Ovary (tissue), 9 donors: ENCODE data around the gene KIAA1217. TPM values are rescaled to one million over a fixed set of nuclear protein-coding genes. Genes with fewer than 3 reads are reported as not detected.

Experiments
- DNase-seq, 5 donors: peaks; one replicate each; pipeline ENCODE4 v3.0.0-alpha.2; 2019 to 2020
- H3K27ac ChIP-seq, 2 donors: fragments of 200-600 bp; one replicate each; pipeline versions ENCODE4 v1.5.1 to v1.8.0; 2019 to 2022
- H3K27me3 ChIP-seq: fragments of 200-600 bp; one replicate; pipeline ENCODE4 v1.8.0; 2022
- H3K36me3 ChIP-seq: fragments of 200-600 bp; sonication (generic); one replicate; pipeline ENCODE4 v1.5.1; 2019
- H3K4me1 ChIP-seq: one replicate; pipeline ENCODE4 v1.8.1; 2013; ENCODE audit warnings: mild to moderate bottlenecking, moderate library complexity; ENCODE audit not compliant: insufficient read depth
- H3K4me3 ChIP-seq: fragments of 200-600 bp; sonication (generic); one replicate; pipeline ENCODE4 v1.5.1; 2017
- H3K9me3 ChIP-seq, 2 donors: fragments of 200-600 bp in 1 of 2; sonication (generic) in 1 of 2; one replicate each; pipeline versions ENCODE4 v1.5.1 to v1.8.1; 2013 to 2019; ENCODE audit warnings: mild to moderate bottlenecking in 1 of 2, moderate library complexity in 1 of 2
- EP300 ChIP-seq: sonication (generic); formaldehyde crosslinking; IDR thresholded peaks from one replicate; pipeline ENCODE4 v1.6.1; 2017; ENCODE audit warnings: antibody characterized with exemption
- POLR2A ChIP-seq: fragments of 450-650 bp; IDR thresholded peaks from one replicate; pipeline ENCODE4 v1.6.1; 2017; ENCODE audit warnings: antibody characterized with exemption, mild to moderate bottlenecking, moderate library complexity
- WGBS, 3 donors: extraction: QIAGEN DNeasy Blood & Tissue Kit in 1 of 3; methylation state at CpG; one replicate each; pipeline versions ENCODE4 v1.1.5 to v1.1.7; 2013 to 2017; 5-methylcytosine and 5-hydroxymethylcytosine counted together
- intact Hi-C, 4 donors: fragments of 100-400 bp; cut with DNase I; formaldehyde crosslinking; loops; one replicate each; pipeline versions ENCODE4 v1.11.0 to v1.15.1; 2022 to 2023
- polyA plus RNA-seq, 2 donors: library from polyadenylated mRNA; stranded (reverse); fragments of 200-250 nt in 1 of 2; fragments of 350-450 nt in 1 of 2; fragmentation: Illumina TruSeq in 1 of 2; extraction: RNeasy Lipid Tissue Mini Kit (QIAGEN cat#74804) in 1 of 2; gene quantifications; one replicate each; pipeline ENCODE4 v1.2.3, GENCODE V29; 2013 to 2014
- total RNA-seq, 7 donors: library from RNA; depleted of rRNA in 2 of 7; stranded (reverse); fragments of >200 nt in 2 of 7; fragmentation: NEBNext Ultra II Directional in 3 of 7; extraction: Animal tissue kit (Norgen Biotek cat#: 25700) in 3 of 7; gene quantifications; one replicate each; pipeline versions ENCODE4 v1.1.0 to v1.2.4, GENCODE V29; 2016 to 2023
- TF ChIP-seq, protein P1 (sequence below), 3 donors: fragments of 450-650 bp in 2 of 3; fragments of 200-600 bp in 1 of 3; IDR thresholded peaks; one replicate each; pipeline versions ENCODE4 v1.5.1 to v1.8.0; 2016 to 2022; ENCODE audit warnings: antibody characterized with exemption in 3 of 3, mild to moderate bottlenecking in 1 of 3
- donor health status: DM: no; HTN: no; CAD: no; lungs with moderate emphysema.
- donor health status: DM: no; HTN: no; CAD: no.
- donor health status: Bipolar disorder and iron deficiency.
- donor health status: DM: yes; HTN: yes; CAD: no.
- donor health status: DM: no; HTN: no; CAD: no.
- donor health status: DM: yes; HTN: yes; CAD: no.

The KIAA1217 gene
- total and polyA plus RNA-seq, 9 donors, result 7.2 to 47.1 (median 23.0) TPM

DNA sequence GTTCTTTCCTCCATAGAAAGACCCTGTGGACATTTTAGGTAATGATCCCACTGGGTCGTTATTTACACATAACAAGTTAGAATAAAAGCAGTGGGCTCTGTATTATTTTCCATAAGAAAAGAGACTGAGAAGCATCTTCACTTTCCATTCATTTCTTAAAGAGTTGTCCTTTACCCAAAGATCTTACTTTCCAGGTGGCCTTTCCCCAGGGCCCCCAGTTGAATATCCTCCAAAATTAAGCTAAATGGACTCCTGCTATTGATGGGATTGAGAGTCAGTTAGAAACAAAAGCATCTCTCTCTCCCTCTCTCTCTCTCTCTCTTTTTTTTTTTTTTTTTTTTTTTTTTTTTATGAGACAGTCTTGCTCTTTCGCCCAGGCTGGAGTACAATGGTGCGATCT, 224.8 kb downstream of the KIAA1217 start:
- TF ChIP-seq POLR2A (no peak), EP300 (no peak)
- TF ChIP-seq, protein P1, sequence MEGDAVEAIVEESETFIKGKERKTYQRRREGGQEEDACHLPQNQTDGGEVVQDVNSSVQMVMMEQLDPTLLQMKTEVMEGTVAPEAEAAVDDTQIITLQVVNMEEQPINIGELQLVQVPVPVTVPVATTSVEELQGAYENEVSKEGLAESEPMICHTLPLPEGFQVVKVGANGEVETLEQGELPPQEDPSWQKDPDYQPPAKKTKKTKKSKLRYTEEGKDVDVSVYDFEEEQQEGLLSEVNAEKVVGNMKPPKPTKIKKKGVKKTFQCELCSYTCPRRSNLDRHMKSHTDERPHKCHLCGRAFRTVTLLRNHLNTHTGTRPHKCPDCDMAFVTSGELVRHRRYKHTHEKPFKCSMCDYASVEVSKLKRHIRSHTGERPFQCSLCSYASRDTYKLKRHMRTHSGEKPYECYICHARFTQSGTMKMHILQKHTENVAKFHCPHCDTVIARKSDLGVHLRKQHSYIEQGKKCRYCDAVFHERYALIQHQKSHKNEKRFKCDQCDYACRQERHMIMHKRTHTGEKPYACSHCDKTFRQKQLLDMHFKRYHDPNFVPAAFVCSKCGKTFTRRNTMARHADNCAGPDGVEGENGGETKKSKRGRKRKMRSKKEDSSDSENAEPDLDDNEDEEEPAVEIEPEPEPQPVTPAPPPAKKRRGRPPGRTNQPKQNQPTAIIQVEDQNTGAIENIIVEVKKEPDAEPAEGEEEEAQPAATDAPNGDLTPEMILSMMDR (IDR thresholded peaks at IDR 0.05), result no peak
- Histone ChIP-seq H3K4me3 (no peak overlapping the region), H3K9me3 (no peaks in the 10 kb centered on the region), H3K36me3 (no peaks in the 10 kb centered on the region), H3K4me1 (no peaks in the 10 kb centered on the region), H3K27me3 (no peaks in the 10 kb centered on the region), H3K27ac (no peak overlapping the region)
- intact Hi-C loops, result no loop called here
- DNase-seq, result no peak
- 96 to 98% (median 97%) methylated on average over 3 of the region's 3 CpGs for WGBS, 3 donors

DNA sequence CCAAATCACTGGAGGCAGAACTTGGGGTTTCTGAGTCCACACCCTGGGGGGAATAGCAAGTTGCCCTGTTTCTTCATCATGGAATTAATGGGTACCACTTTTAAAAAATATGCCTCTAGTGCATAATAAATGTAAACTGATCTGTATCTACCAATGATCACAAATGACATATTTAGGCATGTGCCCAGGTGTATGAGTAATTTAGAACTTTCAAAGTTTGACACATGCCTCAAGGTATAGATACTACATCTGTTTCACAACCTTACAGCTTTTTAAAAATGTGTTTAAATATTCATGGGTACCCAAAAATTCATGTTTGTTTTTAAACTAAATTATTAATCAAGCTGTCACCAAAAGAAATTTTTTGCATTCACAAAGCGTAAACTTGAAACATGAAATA, 226.0 kb downstream of the KIAA1217 start:
- intact Hi-C loops, result no loop called here
- no peaks in the 10 kb centered on the region for H3K27me3 ChIP-seq
- no peaks in the 10 kb centered on the region for H3K9me3 ChIP-seq
- no peaks in the 10 kb centered on the region for H3K4me1 ChIP-seq
- no peaks in the 10 kb centered on the region for H3K36me3 ChIP-seq
- WGBS, 3 donors, result 94 to 98% (median 95%) methylated on average over 1 of the region's 1 CpG
- H3K4me3 ChIP-seq, result no peak overlapping the region
- DNase-seq, result no peak
- no peak overlapping the region for H3K27ac ChIP-seq
- TF ChIP-seq EP300 (no peak), POLR2A (no peak)
- TF ChIP-seq, protein P1 (IDR thresholded peaks at IDR 0.05), result no peak

DNA sequence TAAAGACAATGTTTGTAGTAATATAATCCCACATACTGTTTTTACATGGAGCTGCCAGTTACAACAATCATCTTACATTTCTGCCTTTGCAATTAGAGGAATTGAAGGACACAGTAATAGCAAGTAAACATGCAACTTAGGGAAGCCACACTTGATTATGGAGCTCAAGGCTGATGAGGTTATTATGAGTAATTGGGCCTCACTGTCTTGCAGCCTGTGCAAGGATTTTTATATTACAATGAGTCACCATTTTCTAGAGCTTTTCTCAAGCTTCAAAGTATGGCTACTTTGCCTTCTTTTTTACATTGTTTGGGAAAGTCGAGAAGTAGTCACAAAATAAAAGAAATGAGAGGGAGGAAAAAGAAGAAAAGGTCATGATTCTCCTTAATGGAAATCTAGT, 226.4 kb downstream of the KIAA1217 start:
- no peak for DNase-seq
- H3K36me3 ChIP-seq, result no peaks in the 10 kb centered on the region
- TF ChIP-seq, protein P1 (IDR thresholded peaks at IDR 0.05), result no peak
- TF ChIP-seq EP300 (no peak), POLR2A (no peak)
- intact Hi-C loops, result no loop called here
- H3K4me1 ChIP-seq, result no peaks in the 10 kb centered on the region
- no peaks in the 10 kb centered on the region for H3K27me3 ChIP-seq
- H3K4me3 ChIP-seq, result no peak overlapping the region
- 77 to 83% (median 83%) methylated on average over 1 of the region's 1 CpG for WGBS, 3 donors
- no peak overlapping the region for H3K27ac ChIP-seq
- no peaks in the 10 kb centered on the region for H3K9me3 ChIP-seq

DNA sequence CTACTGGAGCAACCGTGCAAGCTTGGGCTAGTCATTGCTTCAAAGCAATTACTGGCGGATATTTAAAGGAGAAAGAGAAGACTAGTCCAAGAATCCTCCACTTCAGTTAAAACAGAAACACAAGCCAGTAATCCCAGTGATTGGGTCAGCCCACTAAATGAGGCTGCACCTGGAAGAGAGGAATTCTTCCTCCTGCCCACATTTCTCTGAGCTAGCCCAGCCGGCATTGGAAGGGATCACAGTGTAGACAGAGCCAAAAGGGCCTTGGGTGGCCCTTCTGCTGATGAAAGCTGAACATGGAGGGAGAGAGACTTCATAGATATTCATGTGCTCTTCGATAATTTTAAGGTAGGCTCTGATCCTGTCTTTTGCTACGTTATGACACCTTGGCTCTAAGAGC, 228.4 kb downstream of the KIAA1217 start:
- Histone ChIP-seq H3K4me1 (no peaks in the 10 kb centered on the region), H3K27me3 (no peaks in the 10 kb centered on the region), H3K9me3 (no peaks in the 10 kb centered on the region), H3K27ac (no peak overlapping the region), H3K4me3 (no peak overlapping the region), H3K36me3 (no peaks in the 10 kb centered on the region)
- 87 to 95% (median 92%) methylated on average over 5 of the region's 5 CpGs for WGBS, 3 donors
- no peak for DNase-seq
- TF ChIP-seq, protein P1 (IDR thresholded peaks at IDR 0.05), result no peak
- TF ChIP-seq EP300 (no peak), POLR2A (no peak)
- intact Hi-C loops, result no loop called here

DNA sequence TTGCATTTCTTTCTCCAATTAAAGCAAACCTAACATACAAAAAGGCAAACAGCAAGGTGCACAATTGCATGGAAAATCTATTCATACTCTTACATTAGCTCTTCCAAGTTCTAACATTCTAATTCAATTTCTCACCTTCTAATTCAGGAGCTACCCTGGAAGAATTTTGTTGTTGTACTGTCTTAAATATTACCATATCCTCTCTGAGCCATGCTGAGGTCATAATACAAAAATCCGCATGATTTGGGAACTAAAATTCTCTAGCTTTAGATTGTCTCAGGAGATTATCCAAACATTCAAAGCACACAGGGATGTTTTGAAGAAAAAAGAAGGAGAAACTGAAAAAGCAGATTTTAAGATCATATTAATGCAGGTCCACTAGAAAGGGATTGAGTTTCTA, 229.9 kb downstream of the KIAA1217 start:
- intact Hi-C loops, result no loop called here
- no peak for DNase-seq

More for the DNA sequence above, 229.9 kb downstream of the KIAA1217 start:
- TF ChIP-seq POLR2A (no peak), EP300 (no peak)
- TF ChIP-seq, protein P1 (IDR thresholded peaks at IDR 0.05), result no peak
- Histone ChIP-seq H3K36me3 (no peaks in the 10 kb centered on the region), H3K9me3 (no peaks in the 10 kb centered on the region), H3K27me3 (no peaks in the 10 kb centered on the region), H3K27ac (no peak overlapping the region), H3K4me3 (no peak overlapping the region), H3K4me1 (no peaks in the 10 kb centered on the region)
- 47 to 69% (median 51%) methylated on average over 1 of the region's 1 CpG for WGBS, 3 donors
